Loucy (cell line): ENCODE measurements around the gene UGT1A1.

Experiments
- CTCF ChIP-seq: fragments of 200-600 bp; sonication (generic); conservative IDR thresholded peaks from 2 replicates; pipeline ENCODE4 v1.5.1; 2014; ENCODE audit warnings: mild to moderate bottlenecking, antibody characterized with exemption, low read length
- EZH2phosphoT487 ChIP-seq: fragments of 200-600 bp; IDR thresholded peaks from 2 replicates; pipeline ENCODE4 v1.6.1; 2018; ENCODE audit warnings: antibody characterized with exemption, mild to moderate bottlenecking, moderate library complexity, borderline replicate concordance

GRCh38 chr2:233779722-233780121 is 19.7 kb downstream of the UGT1A1 start:
- no peak for TF ChIP-seq CTCF
- TF ChIP-seq EZH2phosphoT487, result no peak
